ENCODE results near the gene ARHGAP26. TPM values are rescaled to one million over a fixed set of nuclear protein-coding genes. Genes with fewer than 3 reads are reported as not detected.

Gene ARHGAP26
- total and polyA plus RNA-seq, 2 of the 4 experiments (the other 2 are of a cell fraction) = 0.54 to 0.56 TPM

DNA sequence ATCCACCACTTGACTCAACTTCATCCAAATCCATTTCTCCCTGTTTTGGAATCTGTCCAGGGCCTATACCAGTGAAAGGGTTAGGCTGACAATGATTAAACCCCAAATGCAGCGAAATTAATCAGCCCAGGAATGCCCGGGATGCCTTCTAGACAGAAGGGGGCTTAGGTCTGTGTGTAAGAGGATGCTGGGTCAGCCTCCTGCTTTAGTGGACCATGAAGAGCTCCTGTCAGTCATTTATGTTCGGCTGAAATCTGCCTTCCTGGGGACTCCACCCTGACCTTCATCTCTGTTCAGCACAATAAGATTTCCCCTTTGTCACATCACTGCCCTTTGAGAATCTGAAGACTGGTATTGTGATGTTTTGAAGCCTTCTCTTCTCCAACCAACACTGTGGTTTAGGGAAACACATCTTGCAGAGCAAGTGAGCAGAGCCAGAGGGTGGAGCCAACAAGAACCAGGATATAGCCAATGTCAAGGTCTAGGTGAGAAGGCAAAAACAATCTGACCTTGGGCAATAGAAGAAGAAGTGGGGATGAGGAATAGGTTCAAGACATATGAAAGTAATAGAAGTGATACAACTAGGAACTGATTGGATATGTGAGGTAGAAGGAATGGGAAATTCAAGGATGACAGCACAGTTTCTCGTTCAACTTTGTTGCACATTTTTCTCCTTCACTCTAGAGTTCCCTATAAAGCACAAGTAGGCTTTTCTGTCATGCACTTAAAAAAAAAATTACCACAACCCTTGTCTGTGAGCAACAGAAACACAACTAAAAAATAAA lies 234.4 kb downstream of the ARHGAP26 start:
- Histone ChIP-seq H2BK20ac (ENCODE audit: low read depth, low read length) (peak overlapping the region; percentile 64; the same call in 1 of the 2 replicates), H3K18ac (ENCODE audit: low read depth, low read length) (no peak overlapping the region; the same call in 1 of the 2 replicates), H3K79me1 (ENCODE audit: low read depth in 1 of 2, low read length in 2 of 2) (no peaks in the 10 kb centered on the region), H3K56ac (ENCODE audit: extremely low read depth, insufficient read depth, low read length) (no peak overlapping the region), H3K27ac (ENCODE audit: insufficient read depth, low read length) (no peak overlapping the region), H4K5ac (ENCODE audit: low read depth, low read length) (no peak overlapping the region; the same call in 1 of the 2 replicates), H2AK5ac (ENCODE audit: low read depth, low read length) (peak overlapping the region; percentile 36), H2BK120ac (ENCODE audit: low read depth, low read length) (peak overlapping the region; percentile 46; the same call in 1 of the 2 replicates), H4K20me1 (ENCODE audit: insufficient read depth, low read length) (no peaks in the 10 kb centered on the region), H3K14ac (replicated peaks; ENCODE audit: low read depth, low read length) (peak overlapping the region; percentile 17; the same call in 1 of the 2 replicates), H3K36me3 (ENCODE audit: control insufficient read depth, insufficient read depth, low read length) (no peaks in the 10 kb centered on the region), H2AFZ (replicated peaks; ENCODE audit: low read length, poor library complexity) (no peak overlapping the region), H2AK9ac (replicated peaks; ENCODE audit: low read depth, low read length, poor library complexity) (no peak overlapping the region), H3K27me3 (ENCODE audit: control insufficient read depth, insufficient read depth, low read length) (no peaks in the 10 kb centered on the region), H3K23ac (ENCODE audit: low read depth, low read length) (no peak overlapping the region), H2BK15ac (ENCODE audit: low read depth, low read length) (peak overlapping the region; percentile 12; the same call in 1 of the 3 replicates), H3K9ac (ENCODE audit: low read depth, low read length) (no peak overlapping the region), H3K4ac (ENCODE audit: low read depth, low read length) (peak overlapping the region; percentile 37; the same call in 1 of the 2 replicates), H3K4me2 (ENCODE audit: low read depth, low read length) (no peak overlapping the region), H3K9me1 (ENCODE audit: insufficient read depth, low read length) (peaks cover 12% of the 10 kb centered on the region), H4K8ac (ENCODE audit: low read depth in 2 of 2, low read length in 2 of 2) (peak overlapping the region in 1 of 2 experiments; percentile 9; a peak in 1 of 4 replicates), H3K9me3 (ENCODE audit: control insufficient read depth, insufficient read depth, low read length) (no peaks in the 10 kb centered on the region), H3K4me1 (ENCODE audit: control insufficient read depth, insufficient read depth, low read length) (peaks cover 14% of the 10 kb centered on the region), H2BK5ac (ENCODE audit: low read depth, low read length, poor library complexity, severe bottlenecking) (no peak overlapping the region), H4K91ac (ENCODE audit: insufficient read depth, low read depth, low read length) (no peak overlapping the region), H3K4me3 (ENCODE audit: insufficient read depth, low read depth, low read length) (no peak overlapping the region)
- BruUV-seq (replicated peaks) = no TSS peak
- no peak for ATAC-seq (ENCODE audit: low read depth)
- no peak for DNase-seq
- no CpG with 5 or more reads among the region's 4 CpGs for WGBS, 2 experiments (ENCODE audit: extremely low coverage in 2 of 2, insufficient read length in 1 of 2)
- dilution Hi-C loops (cut with HindIII; ENCODE audit: low sequenced_read_pairs, unreplicated experiment) (no loop called here), in situ Hi-C loops (cut with MboI; ENCODE audit: low sequenced_read_pairs) (loop anchor here (25.0 kb wide), 1 partner anchor 1183 kb away; no protein-coding TSS in a partner anchor), intact Hi-C loops (cut with micrococcal nuclease) (loop anchor here (5.0 kb wide), 1 partner anchor 398 kb away; the partner anchor contains the start of gene NR3C1)
- POLR2A ChIA-PET (ENCODE audit: unreplicated experiment) = no interaction called here
- CTCF ChIA-PET = no interaction called here
- no peak for TF ChIP-seq CEBPB (IDR thresholded peaks at IDR 0.05; ENCODE audit: low read depth, low read length)
- TF ChIP-seq RFX5 (IDR thresholded peaks at IDR 0.05; ENCODE audit: low read depth, low read length) = no peak
- no peak for TF ChIP-seq RCOR1 (IDR thresholded peaks at IDR 0.05; ENCODE audit: insufficient replicate concordance, low read length)
- TF ChIP-seq, protein P1, sequence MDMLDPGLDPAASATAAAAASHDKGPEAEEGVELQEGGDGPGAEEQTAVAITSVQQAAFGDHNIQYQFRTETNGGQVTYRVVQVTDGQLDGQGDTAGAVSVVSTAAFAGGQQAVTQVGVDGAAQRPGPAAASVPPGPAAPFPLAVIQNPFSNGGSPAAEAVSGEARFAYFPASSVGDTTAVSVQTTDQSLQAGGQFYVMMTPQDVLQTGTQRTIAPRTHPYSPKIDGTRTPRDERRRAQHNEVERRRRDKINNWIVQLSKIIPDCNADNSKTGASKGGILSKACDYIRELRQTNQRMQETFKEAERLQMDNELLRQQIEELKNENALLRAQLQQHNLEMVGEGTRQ (IDR thresholded peaks at IDR 0.05; ENCODE audit: low read depth, low read length) = no peak
- TF ChIP-seq BHLHE40 (IDR thresholded peaks at IDR 0.05; ENCODE audit: low read depth, low read length) = no peak
- TF ChIP-seq, protein P2, sequence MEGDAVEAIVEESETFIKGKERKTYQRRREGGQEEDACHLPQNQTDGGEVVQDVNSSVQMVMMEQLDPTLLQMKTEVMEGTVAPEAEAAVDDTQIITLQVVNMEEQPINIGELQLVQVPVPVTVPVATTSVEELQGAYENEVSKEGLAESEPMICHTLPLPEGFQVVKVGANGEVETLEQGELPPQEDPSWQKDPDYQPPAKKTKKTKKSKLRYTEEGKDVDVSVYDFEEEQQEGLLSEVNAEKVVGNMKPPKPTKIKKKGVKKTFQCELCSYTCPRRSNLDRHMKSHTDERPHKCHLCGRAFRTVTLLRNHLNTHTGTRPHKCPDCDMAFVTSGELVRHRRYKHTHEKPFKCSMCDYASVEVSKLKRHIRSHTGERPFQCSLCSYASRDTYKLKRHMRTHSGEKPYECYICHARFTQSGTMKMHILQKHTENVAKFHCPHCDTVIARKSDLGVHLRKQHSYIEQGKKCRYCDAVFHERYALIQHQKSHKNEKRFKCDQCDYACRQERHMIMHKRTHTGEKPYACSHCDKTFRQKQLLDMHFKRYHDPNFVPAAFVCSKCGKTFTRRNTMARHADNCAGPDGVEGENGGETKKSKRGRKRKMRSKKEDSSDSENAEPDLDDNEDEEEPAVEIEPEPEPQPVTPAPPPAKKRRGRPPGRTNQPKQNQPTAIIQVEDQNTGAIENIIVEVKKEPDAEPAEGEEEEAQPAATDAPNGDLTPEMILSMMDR (conservative IDR thresholded peaks at IDR 0.05; ENCODE audit: low read depth, low read length) = no peak
- TF ChIP-seq SMC3 (IDR thresholded peaks at IDR 0.05; ENCODE audit: low read depth, low read length) = no peak
- TF ChIP-seq MXI1 (IDR thresholded peaks at IDR 0.05; ENCODE audit: borderline replicate concordance, low read depth, low read length) = no peak
- TF ChIP-seq CHD1 (IDR thresholded peaks at IDR 0.05; ENCODE audit: low read depth, low read length) = no peak
- TF ChIP-seq POLR2A (IDR thresholded peaks at IDR 0.05; ENCODE audit: low read depth, low read length) = no peak
- no peak for TF ChIP-seq MAFK (IDR thresholded peaks at IDR 0.05; ENCODE audit: low read depth, low read length)
- TF ChIP-seq, protein P3, sequence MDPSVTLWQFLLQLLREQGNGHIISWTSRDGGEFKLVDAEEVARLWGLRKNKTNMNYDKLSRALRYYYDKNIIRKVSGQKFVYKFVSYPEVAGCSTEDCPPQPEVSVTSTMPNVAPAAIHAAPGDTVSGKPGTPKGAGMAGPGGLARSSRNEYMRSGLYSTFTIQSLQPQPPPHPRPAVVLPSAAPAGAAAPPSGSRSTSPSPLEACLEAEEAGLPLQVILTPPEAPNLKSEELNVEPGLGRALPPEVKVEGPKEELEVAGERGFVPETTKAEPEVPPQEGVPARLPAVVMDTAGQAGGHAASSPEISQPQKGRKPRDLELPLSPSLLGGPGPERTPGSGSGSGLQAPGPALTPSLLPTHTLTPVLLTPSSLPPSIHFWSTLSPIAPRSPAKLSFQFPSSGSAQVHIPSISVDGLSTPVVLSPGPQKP (IDR thresholded peaks at IDR 0.05; ENCODE audit: borderline replicate concordance, low read depth, low read length) = no peak
- no peak for TF ChIP-seq RAD21 (IDR thresholded peaks at IDR 0.05; ENCODE audit: low read length)
- no peak for TF ChIP-seq FOS (IDR thresholded peaks at IDR 0.05; ENCODE audit: low read depth, low read length)
- TF ChIP-seq NFE2L2 (IDR thresholded peaks at IDR 0.05; ENCODE audit: low read depth, low read length) = no peak
